GM12864 (cell line): ENCODE results near the gene ASTN1.

ENCODE experiments used
- DNase-seq: peaks from one replicate; pipeline ENCODE4 v3.0.0-alpha.2; 2011; ENCODE audit warnings: low read depth
- H3K4me3 ChIP-seq: 2 replicates; pipeline ENCODE4 v1.5.1; 2011; ENCODE audit warnings: mild to moderate bottlenecking, low read depth, low read length, control low read depth
- TF ChIP-seq, protein P1 (sequence below): IDR thresholded peaks from 2 replicates; pipeline ENCODE4 v1.5.1; 2011; ENCODE audit warnings: low read depth, mild to moderate bottlenecking, moderate library complexity, low read length, control low read depth, inconsistent platforms; ENCODE audit errors: missing control alignments

ASTN1 gene

DNA sequence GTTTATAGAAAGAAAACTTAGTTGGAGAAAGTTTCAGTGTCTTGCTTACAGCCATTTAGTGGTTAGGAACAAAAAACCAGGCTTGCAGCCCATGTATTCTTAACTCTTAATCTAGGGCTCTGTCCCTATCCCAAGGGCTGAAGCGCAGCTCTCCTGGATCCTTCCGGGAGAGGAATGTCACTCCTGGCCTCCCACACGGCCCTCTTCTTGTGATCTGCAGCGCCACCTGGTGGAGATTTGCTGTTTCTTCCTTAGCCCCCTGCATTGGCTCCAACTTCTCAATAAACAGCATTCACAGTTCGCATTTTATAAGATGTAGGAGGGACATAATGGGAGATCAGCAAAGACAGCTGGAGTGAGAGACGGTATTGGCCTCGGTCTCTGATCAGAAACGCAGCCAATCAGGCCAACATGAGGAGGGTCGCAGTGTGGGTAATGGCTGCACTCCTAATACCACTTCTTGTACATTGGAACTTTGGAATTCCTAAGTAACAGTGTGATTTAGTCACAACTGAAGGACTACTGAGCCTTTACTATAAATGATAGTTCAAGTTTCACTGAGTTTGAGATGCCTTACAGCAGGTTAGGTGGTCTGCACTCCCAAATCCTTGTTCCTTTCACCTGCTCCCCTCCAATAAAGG is 283.4 kb downstream of the ASTN1 start:
- H3K4me3 ChIP-seq: no peak overlapping the region
- TF ChIP-seq, protein P1, sequence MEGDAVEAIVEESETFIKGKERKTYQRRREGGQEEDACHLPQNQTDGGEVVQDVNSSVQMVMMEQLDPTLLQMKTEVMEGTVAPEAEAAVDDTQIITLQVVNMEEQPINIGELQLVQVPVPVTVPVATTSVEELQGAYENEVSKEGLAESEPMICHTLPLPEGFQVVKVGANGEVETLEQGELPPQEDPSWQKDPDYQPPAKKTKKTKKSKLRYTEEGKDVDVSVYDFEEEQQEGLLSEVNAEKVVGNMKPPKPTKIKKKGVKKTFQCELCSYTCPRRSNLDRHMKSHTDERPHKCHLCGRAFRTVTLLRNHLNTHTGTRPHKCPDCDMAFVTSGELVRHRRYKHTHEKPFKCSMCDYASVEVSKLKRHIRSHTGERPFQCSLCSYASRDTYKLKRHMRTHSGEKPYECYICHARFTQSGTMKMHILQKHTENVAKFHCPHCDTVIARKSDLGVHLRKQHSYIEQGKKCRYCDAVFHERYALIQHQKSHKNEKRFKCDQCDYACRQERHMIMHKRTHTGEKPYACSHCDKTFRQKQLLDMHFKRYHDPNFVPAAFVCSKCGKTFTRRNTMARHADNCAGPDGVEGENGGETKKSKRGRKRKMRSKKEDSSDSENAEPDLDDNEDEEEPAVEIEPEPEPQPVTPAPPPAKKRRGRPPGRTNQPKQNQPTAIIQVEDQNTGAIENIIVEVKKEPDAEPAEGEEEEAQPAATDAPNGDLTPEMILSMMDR: peak; percentile 80
- DNase-seq: peak; percentile 7

DNA sequence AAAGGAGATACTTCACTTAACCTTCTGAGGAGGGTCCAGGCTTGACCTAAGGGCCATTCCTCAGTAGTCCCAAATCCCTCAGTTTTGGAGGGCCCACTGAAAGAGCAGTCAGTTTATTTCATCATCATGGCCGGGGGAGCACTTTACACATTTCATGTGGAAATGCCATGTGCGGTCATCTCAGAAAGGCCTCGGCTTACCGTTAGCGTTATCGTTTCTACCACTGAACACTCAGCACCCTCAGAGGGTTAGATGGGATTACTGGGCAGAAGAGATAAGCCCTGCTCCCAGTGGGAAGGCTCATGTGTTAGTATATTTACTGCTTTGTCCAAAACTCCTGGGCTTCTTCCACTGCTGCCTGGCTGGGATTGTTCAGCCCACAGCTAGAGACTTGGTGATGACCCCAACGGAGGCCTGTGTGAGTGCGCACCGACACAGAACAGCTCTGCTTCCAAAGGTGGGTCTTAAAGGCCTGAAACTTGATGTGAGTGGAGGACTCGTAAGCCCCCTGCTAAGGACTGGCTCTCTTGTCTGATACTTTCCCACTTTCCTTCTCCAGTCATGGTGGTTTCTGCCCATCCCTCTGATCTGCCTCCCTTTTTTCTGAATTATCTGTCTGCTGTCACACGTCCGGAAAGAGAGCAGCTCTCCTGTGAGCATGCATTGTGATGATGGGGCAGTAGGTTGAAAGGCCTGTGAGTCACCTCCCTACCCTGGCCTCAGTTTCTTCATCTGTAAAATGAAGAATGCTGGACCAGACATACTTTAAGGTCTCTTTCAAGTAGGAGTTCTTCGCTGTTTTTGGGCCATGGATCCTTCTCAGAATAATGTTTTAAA is 284.5 kb downstream of the ASTN1 start:
- no peak overlapping the region for H3K4me3 ChIP-seq
- TF ChIP-seq, protein P1: no peak

DNA sequence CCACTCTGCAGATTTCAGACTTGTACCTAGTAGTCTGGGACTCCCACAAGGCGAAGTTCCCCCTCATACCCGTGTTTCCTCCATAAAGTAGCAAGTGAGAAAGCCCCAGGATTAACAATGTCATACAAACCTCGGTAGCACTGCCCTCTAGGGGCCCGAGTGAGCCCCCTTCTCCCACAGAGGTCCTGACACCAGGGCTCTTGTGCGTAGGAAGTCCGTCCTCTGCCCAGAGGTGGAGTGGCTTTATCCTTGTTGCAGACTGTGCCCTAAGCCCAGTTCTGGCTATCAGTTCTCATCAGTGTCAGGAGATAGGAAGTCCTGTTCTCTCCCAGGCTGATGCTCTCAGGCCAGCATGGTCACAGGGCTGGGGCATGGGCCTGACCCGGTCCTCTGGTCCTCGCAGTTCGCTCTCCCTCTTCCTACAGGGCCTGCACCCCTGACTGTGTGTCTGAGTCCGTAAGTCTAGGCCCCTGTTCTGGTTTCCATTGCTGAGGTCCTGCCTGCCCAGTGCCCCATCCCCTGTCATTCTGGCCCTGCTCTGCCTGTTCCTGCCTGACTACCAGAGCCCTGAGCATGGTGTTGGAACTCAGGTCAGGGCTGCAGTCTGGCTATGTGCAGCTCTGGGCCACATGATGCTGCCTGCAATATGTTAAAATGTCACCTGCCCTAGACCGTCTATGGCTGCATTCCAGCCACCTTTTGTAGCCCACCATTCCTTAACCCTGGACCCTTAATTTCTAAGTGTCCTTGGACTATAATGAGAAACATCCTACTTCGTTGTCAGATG is 285.6 kb downstream of the ASTN1 start:
- no peak overlapping the region for H3K4me3 ChIP-seq
- DNase-seq: no peak
- TF ChIP-seq, protein P1: peak; percentile 17

More for the DNA sequence above, 284.5 kb downstream of the ASTN1 start:
- no peak for DNase-seq

DNA sequence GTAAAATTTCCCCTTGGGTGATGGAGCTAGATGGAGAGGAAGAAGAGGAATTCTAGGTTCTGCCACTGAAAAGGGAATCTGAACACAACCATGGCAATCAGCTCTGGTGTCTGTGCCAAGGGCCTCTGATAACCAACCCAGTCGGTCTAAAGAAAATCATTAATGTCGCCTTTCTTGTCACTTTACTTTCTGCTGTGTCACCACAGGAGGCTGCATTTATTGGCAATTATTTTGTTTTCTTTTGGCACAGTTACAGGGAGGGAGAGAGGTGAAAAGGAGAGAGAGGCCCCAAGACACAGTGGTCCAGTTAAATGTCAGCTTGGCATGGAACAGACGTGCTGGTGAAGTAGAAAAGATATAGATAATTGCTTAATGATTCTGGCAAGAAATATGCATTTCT is 287.0 kb downstream of the ASTN1 start:
- TF ChIP-seq, protein P1: no peak
- no peak overlapping the region for H3K4me3 ChIP-seq
- DNase-seq: no peak

DNA sequence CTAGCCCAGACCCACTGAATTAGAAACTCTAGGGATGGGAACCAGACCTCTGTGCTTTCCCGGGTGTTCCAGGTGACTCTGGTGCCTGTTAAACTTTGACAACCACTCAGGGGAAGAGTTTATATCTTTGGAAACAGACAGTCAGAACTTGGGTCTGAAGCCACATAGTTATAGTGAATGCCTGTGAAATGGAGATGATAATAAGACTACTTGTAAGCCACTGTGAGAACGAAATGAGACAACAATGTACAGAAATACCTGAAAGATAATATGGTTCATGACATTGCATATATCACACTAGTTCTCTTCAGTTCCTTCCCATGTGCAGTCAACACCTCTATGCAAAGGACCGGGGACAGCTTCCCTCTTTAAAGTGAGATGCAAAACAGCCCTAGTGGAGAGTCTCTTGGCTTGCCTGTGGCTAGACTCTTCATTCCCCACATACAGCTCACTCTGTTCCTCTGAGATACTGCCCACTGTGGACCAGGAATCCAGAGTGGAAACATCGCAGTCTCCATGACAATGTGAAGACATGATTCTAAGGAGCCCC is 287.5 kb downstream of the ASTN1 start:
- no peak overlapping the region for H3K4me3 ChIP-seq
- TF ChIP-seq, protein P1: no peak
- DNase-seq: no peak

DNA sequence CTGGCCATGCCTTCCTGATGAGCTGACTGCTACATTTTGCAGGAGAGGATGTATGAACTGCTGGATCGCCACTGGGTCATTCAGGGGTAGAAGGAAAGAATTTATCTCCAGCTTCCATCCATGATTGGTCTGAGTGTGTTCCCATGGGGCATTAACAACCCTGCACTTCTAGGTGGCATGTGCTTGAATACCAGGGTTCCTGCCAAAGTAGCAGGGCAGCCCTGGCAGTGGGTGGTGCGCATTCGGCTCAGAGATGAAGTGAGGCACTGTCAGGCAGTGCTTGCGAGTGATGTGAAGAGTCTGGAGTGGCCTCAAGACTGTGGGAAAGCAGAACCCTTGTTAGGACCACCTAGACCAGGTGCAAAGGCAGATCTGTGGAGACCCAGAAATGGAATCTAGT is 294.9 kb downstream of the ASTN1 start:
- DNase-seq: no peak
- H3K4me3 ChIP-seq: no peak overlapping the region
- TF ChIP-seq, protein P1: no peak
